NB4 (cell line): ENCODE results near the gene CNTN4.

Source experiments
- DNase-seq: peaks from one replicate; pipeline ENCODE4 v3.0.0; 2010; ENCODE audit warnings: low read depth
- H3K4me3 ChIP-seq: one replicate; pipeline ENCODE4 v1.5.1; 2011; ENCODE audit warnings: mild to moderate bottlenecking, low read depth, low read length, moderate library complexity
- CTCF ChIP-seq: IDR thresholded peaks from one replicate; pipeline ENCODE4 v1.5.1; 2012; ENCODE audit warnings: low read depth, low read length
- MAX ChIP-seq: IDR thresholded peaks from 2 replicates; pipeline ENCODE4 v1.6.1; 2011; ENCODE audit warnings: low read depth, low read length
- MYC ChIP-seq: IDR thresholded peaks from 2 replicates; pipeline ENCODE4 v1.6.1; 2011; ENCODE audit warnings: low read depth, low read length
- POLR2A ChIP-seq: IDR thresholded peaks from 2 replicates; pipeline ENCODE4 v1.6.1; 2011; ENCODE audit warnings: mild to moderate bottlenecking; ENCODE audit not compliant: insufficient read length; ENCODE audit errors: extremely low read depth

The CNTN4 gene

GRCh38 chr3:2375376-2375775, 276.7 kb downstream of the CNTN4 start:
- TF ChIP-seq POLR2A (no peak), MAX (no peak), MYC (no peak), CTCF (no peak)
- DNase-seq = no peak
- no peak overlapping the region for H3K4me3 ChIP-seq

- DNase-seq = no peak
- H3K4me3 ChIP-seq = no peak overlapping the region
- TF ChIP-seq POLR2A (no peak), MAX (no peak), CTCF (no peak), MYC (no peak)
These were observed 278.6 kb downstream of the CNTN4 start for GRCh38 chr3:2377281-2377680.

DNA sequence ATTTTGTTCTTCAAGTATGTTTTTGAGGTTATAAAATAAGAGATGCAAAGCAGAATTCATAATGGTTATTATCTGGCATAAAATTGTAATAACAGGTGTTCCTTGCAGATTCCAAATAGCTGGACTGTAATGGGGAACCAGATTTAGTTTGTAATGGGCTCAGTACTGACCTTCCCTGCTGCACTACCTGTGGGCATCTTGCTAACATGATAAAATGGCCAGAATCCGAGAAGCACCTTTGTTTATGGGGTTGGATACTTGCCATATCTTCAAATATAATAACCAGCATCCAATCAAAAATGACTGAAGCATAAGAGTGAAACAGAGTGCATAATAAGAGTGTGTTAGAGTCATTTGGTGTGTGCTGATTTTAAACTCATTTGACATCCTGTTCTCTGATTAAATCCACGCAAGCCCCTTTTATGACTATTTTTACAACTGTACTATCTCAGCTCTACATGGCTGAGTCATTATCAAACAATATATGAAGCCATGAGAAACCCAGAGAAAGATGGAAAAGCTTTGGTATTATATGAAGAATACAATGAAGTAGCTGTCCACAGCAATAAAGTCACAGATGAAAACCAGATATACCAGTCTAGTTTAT, 292.4 kb downstream of the CNTN4 start:
- no peak for TF ChIP-seq POLR2A
- TF ChIP-seq MAX = no peak
- TF ChIP-seq CTCF = no peak
- TF ChIP-seq MYC = no peak
- no peak overlapping the region for H3K4me3 ChIP-seq
- DNase-seq = no peak

GRCh38 chr3:2391896-2392295, 293.2 kb downstream of the CNTN4 start:
- no peak for DNase-seq
- TF ChIP-seq CTCF = no peak
- no peak for TF ChIP-seq MAX
- TF ChIP-seq MYC = no peak
- no peak for TF ChIP-seq POLR2A
- H3K4me3 ChIP-seq = no peak overlapping the region

DNA sequence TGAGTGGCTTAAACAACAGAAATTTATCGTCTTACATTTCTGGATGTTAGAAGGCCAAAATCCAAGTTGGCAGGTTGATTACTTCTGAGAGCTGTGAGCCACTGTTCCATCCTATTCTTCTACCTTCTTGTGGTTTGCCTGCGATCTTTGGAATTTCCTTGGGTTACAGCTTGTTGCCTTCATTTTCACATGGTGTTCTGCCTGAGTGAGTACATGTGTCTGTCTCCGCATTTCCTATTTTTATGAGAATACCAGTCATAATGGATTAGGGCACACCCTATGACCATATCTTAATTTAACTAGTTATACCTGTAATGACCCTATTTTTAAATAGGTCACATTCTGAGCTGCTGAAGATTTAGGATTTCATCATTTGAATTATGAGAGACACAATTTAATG, 294.3 kb downstream of the CNTN4 start:
- no peak overlapping the region for H3K4me3 ChIP-seq
- no peak for TF ChIP-seq MAX
- no peak for TF ChIP-seq POLR2A
- no peak for TF ChIP-seq CTCF
- no peak for TF ChIP-seq MYC
- no peak for DNase-seq
